GM10847 (cell line): ENCODE measurements around the gene SFXN1.

Source experiments
- POLR2A ChIP-seq: IDR thresholded peaks from 2 replicates; pipeline ENCODE4 v1.6.1; 2011; ENCODE audit not compliant: insufficient read length; ENCODE audit errors: extremely low read depth

The SFXN1 gene

DNA sequence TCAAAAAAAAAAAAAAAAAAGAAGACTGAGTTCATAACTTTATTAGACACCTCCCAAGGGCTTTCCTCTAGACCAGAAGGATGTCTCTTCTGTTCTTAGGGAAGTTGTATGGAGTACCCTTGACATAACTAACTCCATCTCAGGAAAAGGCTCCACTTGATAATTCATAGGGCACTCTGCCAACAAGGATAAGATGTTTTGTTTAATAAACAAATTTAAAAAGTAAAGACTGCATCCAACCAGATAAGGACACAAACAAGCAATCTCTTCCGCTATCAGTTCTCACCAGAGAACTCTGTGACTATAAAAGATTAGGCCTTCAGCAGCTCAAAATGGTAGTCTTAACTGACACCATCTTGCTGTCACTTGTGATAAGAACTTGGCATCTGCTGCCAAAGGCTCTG is 65.8 kb downstream of the SFXN1 start:
- no peak for TF ChIP-seq POLR2A

DNA sequence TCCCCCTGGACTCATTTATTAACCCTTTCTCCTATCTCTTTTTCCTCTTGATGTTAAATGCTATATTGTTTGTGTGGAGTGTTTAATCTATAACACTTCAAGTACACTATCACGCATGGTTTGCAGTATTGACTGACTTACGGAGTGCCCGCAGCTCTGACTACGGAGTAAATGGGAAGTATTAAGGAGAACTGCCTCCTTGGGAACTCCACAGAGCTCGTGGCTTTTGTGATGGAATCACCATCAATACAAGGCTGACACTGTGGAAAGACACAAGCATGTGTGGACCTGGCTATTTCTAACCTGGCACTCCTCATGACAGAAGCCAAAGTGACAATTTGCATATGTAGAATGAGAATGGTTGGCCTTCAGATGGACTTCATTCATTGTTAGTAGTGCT is 66.2 kb downstream of the SFXN1 start:
- no peak for TF ChIP-seq POLR2A

DNA sequence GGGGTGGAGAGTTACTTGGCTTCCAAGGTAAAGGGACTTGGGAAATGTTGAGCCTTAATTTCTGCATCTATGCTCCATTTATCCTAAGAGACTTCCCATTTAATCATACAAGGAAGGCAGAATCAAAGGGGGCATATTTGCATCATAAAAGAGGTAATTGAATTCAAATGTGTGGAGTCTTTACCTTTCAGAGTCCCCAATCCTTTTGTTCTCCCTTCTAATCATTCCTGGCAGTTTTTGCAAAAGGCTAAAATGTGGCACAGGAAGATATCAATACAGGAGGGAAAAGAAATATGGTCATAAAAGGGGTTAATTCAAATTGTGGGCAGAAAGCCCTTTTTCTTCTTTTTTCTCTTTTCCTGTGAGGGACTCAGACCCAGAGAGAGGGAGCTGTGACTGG is 69.5 kb downstream of the SFXN1 start:
- no peak for TF ChIP-seq POLR2A

DNA sequence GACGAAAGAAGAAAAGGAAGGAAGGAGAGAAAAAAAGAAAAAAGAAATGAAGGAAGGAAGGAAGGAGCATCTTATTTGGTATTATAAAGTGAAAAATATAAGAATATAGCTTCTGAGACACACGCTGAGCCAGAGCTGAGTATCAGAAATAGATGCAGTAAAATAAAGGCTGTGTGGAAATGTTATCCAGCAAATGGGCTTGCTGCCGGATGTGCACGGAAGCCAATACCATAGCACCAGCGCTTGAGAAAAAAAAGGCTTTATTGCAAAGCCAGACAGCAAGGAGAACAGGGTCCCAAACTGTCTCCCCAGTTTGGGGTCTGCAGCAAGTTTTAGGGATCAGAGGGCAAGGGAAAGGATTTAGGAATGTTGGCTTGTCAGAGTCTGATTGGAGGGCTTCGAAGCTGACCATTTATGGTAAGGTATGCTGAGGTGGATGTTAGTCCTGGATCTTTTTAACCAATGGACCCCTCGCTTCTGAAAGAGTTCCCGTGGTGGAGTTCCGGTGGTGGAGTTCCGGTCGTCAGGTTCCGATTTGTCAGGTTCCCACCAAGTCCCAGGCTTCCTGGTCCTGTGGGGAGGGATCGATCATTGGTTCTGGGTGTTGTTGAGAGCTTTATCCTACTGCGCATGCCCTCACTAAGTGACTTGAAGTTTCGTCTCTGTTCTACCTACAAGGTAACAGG is 70.4 kb downstream of the SFXN1 start:
- no peak for TF ChIP-seq POLR2A

DNA sequence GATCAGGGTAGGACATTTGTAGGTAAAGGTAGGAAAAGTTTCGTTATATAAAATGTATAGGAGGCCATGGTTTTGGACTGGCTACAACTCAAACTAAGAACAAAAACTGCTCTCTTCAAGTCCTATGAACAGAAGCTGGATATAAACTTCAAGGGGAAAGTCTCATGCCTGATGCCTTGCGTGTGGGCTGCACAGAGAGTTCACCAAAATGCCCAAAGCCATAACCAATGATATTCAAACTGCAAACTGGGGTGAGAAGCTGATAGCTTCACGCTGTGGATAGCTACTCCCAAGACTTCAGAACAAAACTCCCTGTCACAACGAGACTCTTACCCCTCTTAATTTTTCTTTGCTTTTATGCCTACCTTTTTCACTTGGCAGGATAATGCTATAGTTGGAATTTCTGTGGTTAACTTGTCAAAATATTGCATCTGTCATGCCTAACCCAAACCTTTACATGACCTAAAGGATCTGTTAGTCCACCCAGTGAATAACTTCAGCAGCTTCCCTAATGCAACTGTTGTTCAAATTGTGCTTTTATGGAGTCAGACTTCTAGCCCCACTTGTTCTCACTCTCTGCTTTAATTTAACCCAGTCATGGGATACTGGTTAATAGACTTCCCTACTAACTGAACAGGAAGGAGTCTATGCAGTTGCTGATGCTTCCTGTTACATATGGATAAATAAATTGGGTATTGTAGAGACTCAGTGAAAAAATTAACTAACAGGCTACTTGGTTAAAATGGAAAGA is 71.9 kb downstream of the SFXN1 start:
- TF ChIP-seq POLR2A = no peak

DNA sequence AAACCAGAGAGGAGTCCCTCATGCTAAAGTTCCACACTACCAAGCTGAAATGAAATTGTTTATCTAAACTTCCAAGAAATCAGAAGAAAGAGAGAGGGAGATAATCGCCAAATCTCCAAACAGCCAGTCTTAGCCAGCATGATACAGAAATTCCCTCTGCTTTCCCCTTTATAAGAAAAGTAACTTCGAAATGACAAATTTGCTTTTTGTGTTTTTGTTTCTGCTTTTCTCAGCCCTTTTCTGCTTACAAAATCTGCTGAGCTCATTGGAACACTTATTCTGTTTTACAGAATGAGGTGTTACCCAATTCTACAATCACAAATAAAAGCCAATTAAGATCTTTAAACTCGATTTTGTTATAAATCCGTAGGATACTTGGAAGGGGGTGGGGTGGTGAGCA is 72.9 kb downstream of the SFXN1 start:
- TF ChIP-seq POLR2A = no peak

DNA sequence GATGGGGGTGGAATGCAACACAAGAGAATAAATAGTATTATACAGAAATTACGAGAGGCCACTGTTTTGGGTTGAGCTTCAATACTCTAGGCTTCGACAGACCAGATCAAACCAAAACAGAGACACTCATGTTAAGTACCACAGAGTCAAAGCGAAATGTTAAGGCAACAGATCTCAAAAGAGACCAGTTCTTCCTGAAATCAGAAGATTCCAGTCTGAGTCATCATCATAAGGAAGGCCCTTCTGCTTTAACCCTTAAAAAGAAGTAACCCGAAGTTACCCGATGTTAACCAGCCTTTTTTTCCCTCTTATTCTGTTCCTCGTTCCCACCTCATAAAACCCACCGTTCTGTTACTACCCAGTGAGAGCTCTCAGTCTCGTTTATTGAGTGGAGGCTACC is 75.9 kb downstream of the SFXN1 start:
- no peak for TF ChIP-seq POLR2A

DNA sequence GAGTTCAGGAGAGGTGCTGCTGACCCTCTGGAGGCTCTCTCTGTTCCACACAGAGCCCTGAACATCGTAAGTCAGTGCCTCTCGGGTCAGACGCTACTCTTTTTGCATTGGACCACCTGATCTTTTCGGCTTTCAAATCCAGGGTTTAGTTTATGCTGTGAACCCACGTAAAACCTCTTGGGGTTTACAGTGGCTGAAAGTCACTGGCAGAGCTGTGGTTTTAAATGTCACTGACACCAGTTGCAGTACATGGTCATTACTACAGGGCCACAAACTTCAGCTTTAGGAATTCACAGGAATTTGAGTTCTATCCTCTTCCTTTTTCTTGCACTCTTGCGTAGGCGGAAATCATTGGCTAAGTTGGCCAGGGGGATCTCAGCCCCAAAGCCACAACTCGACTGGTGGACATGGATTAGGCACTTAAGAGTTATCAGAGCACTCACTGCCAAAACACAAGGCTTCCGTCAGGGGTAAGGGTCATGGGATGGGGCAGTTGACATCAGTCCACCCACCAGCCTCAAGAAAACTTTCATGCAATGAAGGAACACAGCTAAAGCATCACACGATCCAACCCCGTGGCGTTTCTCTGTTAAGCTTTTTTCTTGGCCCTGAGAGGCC is 76.9 kb downstream of the SFXN1 start:
- no peak for TF ChIP-seq POLR2A

DNA sequence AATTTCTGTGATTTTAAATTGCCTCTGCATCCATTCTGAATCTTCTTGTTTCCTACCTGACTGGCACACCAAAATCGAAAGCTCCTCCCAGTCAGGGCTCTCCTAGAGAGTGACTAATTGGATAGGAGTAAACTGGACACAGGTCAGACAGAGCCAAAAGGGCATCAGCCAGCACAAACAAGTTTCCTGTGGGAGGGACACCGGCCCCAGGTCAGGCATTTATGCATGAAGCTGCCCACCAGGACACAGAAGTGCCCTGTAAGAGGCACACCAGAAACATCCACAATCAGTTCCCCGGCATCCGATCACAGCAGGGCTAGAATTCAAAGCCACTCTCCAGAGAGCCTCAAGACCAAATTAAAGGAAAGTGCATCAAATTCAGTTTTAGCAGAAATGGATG is 78.4 kb downstream of the SFXN1 start:
- TF ChIP-seq POLR2A = no peak

DNA sequence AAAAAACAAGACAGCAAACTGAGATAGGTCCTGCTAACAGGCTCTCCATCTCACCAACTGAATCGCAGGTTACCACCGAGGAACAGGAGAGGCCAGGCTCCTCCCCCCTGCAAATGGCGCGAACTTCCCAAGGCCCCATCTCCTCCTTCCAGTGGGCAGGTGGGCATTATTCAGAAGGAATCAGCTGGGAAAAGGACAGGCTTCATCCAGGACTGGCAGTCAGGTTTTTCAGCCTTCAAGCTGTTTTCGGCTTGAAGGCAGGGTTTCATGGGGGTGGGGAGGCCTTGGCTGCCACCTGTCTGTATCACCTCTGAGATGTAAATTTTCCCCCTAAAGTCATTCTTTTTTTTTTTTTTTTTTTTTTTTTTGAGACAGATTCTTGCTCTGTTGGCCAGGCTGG is 79.4 kb downstream of the SFXN1 start:
- no peak for TF ChIP-seq POLR2A

DNA sequence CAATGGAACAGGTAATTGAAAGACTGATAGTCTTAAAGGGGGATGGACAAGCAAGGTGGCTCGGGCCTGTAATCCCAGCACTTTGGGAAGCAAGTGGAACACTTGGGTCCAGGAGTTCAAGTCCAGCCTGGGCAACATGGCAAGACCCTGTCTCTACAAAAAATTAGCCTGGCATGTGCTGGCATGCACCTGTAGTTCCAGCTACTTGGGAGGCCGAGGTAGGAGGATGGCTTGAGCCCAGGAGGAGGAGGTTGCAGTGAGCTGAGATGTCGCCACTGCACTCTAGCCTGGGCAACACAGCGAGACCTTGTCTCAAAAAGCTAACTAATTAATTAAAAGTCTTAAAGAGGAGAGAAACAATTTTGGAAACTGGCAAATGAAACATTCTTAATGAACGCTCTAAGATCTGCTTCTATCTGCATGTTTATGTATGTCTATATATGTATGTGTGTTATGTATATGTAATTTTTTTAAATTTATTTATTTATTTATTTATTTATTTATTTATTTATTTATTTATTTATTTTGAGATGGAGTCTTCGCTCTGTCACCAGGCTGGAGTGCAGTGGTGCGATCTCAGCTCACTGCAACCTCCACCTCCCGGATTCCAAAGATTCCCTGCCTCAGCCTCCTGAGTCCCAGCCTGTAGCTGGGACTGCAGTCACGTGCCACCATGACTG is 80.6 kb downstream of the SFXN1 start:
- no peak for TF ChIP-seq POLR2A

DNA sequence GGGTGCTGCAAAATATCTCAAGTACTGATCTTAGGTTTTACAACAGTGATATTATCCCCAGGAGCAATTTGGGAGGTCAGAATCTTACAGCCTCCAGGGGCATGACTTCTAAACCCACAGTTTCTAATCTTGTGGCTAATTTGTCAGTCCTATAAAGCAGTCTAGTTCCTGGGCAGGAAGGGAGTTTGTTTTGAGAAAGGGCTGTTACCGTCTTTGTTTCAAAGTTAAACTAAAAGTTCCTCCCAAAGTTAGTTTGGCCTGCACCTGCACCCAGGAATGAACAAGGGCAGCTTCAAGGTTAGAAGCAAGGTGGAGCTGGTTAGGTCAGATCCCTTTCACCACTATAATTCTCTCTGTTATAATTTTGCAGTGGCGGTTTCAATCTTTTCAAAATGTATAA is 81.7 kb downstream of the SFXN1 start:
- TF ChIP-seq POLR2A = no peak

DNA sequence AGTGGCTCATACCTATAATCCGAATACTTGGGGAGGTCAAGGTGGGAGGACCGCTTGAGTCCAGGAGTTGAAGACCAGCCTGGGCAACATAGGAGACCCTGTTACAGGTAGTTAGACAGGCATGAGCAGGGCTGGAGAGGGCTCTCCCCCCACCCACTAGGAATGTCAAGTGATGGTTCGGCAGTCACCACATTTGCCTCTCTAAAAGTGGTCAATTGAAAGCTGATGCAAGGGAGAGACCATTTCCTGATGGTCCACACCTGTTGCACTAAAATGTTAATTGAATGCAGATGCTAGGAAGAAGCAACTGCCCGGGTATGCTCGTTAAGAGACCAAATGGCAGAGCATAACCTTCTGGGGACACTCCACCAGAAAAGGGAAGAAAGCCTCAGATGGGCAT is 82.7 kb downstream of the SFXN1 start:
- no peak for TF ChIP-seq POLR2A

DNA sequence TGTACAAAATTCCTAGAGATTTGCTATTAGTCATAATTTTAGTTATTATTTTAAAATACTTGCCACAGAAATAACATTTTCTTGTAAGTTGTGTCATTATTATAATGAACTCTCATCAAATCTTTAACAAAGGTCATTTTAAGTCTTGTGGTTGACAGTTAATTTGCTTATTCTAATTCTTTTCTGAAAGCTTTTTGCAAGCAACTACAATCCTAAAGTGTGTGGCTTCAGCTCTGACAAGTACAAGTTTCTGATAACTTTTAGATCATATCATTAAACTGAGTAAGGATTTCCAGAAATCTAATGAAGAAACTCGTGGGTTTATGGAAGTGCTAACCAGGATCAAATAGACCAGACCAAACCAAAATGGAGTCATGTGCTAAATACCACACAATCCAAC is 86.4 kb downstream of the SFXN1 start:
- no peak for TF ChIP-seq POLR2A

DNA sequence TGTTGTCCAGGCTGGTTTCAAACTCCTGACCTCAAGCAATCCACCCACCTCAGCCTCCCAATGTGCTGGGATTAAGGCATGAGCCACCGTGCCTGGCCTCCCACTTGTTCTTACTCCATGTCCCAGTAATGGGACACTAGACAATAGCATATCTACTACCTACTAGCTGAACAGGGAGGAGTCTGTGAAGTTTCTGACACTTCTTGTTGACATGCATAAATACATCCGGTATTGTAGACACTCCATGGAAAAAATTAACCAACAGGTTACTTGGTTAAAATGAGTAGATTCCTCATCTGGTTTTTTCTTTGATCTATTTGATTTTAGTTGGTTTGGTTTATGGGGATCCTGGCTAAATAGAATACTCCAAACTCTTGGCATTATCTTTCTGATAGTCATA is 88.3 kb downstream of the SFXN1 start:
- TF ChIP-seq POLR2A = no peak

DNA sequence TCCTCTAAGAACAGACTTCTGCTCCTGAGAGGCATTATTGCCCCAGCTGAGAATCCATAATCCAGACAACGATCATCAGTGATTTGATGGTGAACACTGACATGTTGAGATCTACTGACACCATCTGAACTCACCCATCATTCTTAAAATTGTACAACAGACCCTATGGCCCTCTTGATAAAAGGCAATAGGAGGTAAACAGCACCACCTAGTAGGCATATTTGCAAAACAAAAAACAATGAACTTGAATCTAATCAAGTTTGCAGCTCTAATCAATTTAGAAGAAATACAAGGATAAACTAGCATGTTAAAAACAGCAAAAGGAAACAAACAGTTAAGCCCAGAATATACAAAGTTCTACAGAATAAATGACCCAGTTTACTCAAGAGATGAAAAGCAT is 89.6 kb downstream of the SFXN1 start:
- TF ChIP-seq POLR2A = no peak

DNA sequence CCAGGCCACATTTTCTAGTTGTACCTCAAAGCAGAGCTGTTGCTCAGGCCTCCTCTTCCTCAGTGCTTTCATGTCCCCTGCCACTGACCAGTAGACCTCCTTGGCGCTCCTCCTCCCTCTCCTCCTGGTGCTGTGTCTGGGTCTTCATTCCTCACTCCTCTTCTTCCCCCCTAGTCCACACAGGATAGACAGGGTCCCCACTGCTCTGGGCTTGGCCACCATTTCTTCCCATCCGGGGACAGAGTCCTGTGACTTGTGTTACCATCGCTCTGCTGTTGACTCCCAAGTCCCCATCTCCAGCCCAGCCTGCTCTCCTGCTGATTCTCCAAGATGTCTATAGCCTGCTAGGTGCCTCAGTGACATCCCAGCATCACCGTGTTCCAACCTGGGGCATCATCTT is 91.3 kb downstream of the SFXN1 start:
- no peak for TF ChIP-seq POLR2A

DNA sequence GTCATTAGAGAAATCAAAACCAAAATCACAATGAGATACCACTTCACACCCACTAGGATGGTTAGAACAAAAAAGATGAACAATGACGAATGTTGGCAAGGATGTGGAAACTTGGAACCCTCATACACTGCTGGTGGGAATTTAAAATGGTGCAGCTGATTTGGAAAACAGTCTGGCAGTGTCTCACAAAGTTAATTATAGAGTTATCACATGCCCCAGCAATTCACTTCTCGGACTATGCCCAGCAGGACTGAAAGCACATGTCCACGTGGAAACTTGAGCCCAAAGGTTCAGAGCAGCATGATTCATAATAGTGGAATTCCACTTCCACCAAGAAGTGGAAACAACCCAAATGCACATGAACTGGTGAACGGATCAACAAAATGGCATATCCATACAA is 94.5 kb downstream of the SFXN1 start:
- TF ChIP-seq POLR2A = no peak
